DMS114 treated with DMSO at 0.1 percent for 48 hours (cell line): ENCODE results near the gene ZNF600.
A peak's percentile ranks its signal among the peaks of the same experiment; 100 is the strongest.
"Not testable (repeated sequence)": the region's sequence is repeated elsewhere in the genome, so short reads cannot be mapped to it uniquely, and the experiment has no call there.

Experiments
- DNase-seq: peaks from one replicate; lab custom pipeline; 2025; ENCODE audit not compliant: unreplicated experiment; lab: John Stamatoyannopoulos, UW

Gene ZNF600

DNA sequence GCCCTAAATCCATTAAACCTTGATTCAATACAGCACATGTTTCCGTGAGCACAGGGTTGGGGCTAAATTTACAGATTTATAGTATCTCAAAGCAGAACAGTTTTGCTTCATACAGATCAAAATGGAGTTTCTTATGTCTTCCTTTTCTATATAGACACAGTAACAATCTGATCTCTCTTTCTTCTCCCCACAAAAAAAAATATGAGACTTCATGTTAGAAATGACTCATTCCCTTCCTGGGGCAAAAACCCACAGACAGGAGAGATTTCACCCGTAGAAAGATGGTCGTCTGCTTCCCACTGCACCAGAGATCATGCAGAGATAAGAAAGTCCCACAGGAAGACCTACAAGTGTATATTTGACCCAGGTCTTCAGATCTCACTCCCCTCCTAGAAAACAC lies 44.1 kb downstream of the ZNF600 start:
- DNase-seq, result no peak

GRCh38 chr19:52741951-52742485 lies 44.6 kb downstream of the ZNF600 start:
- DNase-seq, result no peak

GRCh38 chr19:52741371-52741770 lies 45.2 kb downstream of the ZNF600 start:
- not testable (repeated sequence) for DNase-seq

GRCh38 chr19:52739576-52739975 lies 47.0 kb downstream of the ZNF600 start:
- no peak for DNase-seq

DNA sequence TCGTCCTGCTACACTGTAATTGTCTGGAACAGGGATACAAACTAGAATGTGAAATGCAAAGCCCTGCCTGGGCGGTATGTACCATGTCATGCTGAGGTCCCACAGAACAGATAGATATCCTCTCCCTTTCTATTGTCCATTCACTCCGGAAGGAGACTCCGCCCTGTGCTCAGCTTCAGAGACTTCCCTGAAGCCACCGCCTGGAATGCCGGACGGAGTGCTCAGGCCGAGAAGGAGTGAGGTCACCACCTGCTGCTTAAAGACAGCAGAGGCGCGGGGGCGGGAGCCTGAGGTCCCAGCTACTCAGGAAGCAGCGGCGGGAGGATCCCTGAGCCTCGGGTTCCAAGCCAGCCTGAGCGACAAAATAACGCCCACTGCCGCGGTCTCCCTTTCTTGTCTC lies 50.9 kb downstream of the ZNF600 start:
- peak; percentile 10 for DNase-seq

- peak; percentile 84 for DNase-seq
These were observed 51.5 kb downstream of the ZNF600 start, which contains the start of gene ZNF611 for GRCh38 chr19:52734893-52735661. Gene ZNF611, minus strand, starts transcription at chr19:52735044. Its CDS starts 19,150 bp downstream, at chr19:52715894.

- DNase-seq, result no peak
These were observed 52.2 kb downstream of the ZNF600 start for GRCh38 chr19:52734331-52734892.

- not testable (repeated sequence) for DNase-seq
These were observed 60.5 kb downstream of the ZNF600 start for GRCh38 chr19:52726051-52726450.

DNA sequence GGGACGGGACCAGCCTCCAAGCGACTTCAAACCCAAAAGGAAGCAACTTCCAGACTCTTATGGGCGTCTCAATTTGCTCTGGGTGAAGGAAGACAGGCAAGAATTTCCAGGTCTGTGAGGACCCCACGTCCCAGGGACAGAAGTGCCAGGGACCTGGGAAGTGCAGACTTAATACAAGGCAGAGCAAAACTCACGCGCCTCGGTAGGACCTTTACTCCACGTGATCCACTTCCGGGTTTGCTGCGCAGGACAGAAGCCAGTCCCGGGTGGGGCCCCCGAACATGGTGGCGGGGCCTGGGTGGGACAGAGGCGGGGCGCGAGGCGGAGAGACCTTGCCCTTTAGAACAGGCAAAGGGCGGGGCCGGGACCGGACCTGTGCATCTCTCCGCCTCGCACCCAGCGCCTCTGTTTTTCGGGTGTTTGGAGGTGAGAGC lies 61.0 kb downstream of the ZNF600 start:
- no peak for DNase-seq

GRCh38 chr19:52724701-52725514 lies 61.7 kb downstream of the ZNF600 start:
- no peak for DNase-seq

GRCh38 chr19:52723907-52724598 lies 62.5 kb downstream of the ZNF600 start:
- DNase-seq, result not testable (repeated sequence)

DNA sequence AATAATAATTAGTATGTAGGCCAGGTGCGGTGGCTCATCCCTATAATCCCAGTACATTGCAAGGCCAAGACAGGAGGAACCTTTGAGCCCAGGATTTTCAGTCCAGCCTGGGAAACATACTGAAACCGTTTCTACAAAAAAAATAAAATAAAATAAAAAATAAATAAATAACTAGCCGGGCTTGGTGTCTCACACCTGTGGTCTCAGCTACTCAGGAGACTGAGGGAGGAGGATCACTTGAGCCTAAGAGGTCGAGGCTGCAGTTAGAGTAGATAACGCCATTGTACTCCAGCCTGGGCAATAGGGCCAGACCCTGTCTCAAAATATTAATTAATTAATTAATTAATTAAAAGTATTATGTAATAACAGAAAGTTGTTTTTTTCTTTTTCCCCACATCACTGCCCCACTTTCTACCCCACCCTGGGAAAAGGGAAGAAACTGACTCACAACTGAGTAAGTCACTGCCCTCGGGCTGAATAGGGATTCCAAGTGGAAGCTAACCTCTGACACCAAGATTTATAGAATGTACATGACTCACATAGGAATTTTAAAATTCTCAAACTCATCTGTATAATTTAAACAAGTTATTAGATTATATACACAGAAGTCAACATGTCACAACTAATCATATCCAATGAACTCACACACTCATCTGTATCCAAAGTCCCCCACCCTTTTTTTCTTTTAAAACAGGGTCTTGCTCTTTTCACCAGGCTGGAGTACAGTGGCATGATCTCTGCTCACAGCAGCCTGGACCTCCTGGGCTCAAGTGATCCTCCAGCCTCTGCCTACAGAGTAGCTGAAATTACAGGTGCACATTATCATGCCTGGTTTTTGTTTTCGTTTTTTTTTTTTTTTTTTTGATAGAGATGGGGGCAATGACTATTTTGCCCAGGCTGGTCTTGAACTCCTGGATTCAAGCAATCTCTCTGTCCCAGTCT lies 64.3 kb downstream of the ZNF600 start:
- no peak for DNase-seq

DNA sequence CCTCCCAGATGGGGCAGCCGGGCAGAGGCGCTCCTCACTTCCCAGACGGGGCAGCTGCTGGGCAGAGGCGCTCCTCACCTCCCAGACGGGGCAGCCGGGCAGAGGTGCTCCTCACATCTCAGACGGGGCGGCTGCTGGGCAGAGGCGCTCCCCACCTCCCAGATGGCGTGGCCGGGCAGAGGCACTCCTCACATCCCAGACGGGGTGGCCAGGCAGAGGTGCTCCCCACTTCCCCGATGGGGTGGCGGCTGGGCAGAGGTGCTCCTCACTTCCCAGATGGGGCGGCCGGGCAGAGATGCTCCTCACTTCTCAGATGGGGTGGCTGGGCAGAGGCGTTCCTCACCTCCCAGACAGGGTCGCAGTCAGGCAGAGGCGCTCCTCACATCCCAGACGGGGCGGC lies 66.0 kb downstream of the ZNF600 start:
- not testable (repeated sequence) for DNase-seq

DNA sequence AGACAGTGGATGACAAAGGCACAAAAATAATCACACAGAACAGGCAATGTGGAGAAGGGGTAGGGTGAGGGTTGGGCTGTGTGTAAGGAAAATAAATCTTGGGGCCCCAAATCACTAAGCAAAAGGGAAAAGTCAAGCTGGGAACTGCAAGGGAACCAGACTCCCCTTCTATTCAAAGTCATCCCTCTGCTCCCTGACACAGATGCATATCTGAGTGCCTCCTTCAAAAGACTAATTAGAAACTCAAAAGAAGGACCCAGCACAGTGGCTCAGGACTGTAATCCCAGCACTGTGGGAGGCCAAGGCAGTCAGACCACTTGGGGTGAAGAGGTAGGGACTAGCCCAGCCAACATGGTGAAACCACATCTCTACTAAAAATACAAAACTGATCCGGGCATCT lies 70.1 kb downstream of the ZNF600 start:
- DNase-seq, result no peak

DNA sequence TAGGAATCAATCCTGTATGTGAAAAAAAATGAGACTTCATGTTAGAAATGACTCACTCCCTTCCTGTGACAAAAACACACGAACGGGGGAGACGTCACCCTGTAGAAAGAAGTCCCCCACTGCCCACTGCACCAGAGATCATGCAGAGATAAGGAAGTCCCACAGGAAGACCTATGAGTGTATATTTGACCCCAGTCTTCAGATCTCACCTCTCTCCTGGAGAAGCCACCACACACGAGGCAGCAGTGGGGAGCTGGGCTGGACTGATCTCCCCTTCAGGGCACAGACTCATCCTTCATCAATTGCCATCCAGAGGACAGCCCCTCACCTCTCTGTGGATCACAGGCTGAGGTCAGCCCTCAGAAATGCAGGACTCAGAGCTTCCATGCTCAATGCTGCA lies 70.7 kb downstream of the ZNF600 start:
- DNase-seq, result not testable (repeated sequence)

- not testable (repeated sequence) for DNase-seq
These were observed 71.3 kb downstream of the ZNF600 start for GRCh38 chr19:52715330-52715729.
